ENCODE measurements around the gene UQCR10.

GRCh38 chr22:29762263-29762662 is 4.9 kb upstream of the UQCR10 start:
- TF ChIP-seq CTCF (IDR thresholded peaks at IDR 0.05) (no peak), POLR2A (IDR thresholded peaks at IDR 0.05) (no peak)
